OCI-LY3 (cell line): ENCODE results near the gene KAZN.

ENCODE experiments used
- CTCF ChIP-seq: fragments of 200-600, 300-600 bp; sonication (generic); IDR thresholded peaks from 2 replicates; pipeline ENCODE4 v1.5.1; 2014; ENCODE audit warnings: antibody characterized with exemption, low read length, low read depth
- EZH2phosphoT487 ChIP-seq: fragments of 200-600 bp; shearing (Covaris generic); IDR thresholded peaks from 2 replicates; pipeline ENCODE4 v1.6.1; 2018; ENCODE audit warnings: antibody characterized with exemption, mixed run types, low read depth

- TF ChIP-seq CTCF (no peak), EZH2phosphoT487 (no peak)
Measured at GRCh38 chr1:15023976-15024375, 425.5 kb downstream of the KAZN start.
